ENCODE measurements around the gene CLDN5. TPM values are rescaled to one million over a fixed set of nuclear protein-coding genes. Genes with fewer than 3 reads are reported as not detected.

CLDN5 gene
- total RNA-seq, 5 donors from 2014 or later (not counting 1 experiment from before 2014, with no cell fraction given), result 0.36 to 0.98 (median 0.85) TPM; not detected in 1

DNA sequence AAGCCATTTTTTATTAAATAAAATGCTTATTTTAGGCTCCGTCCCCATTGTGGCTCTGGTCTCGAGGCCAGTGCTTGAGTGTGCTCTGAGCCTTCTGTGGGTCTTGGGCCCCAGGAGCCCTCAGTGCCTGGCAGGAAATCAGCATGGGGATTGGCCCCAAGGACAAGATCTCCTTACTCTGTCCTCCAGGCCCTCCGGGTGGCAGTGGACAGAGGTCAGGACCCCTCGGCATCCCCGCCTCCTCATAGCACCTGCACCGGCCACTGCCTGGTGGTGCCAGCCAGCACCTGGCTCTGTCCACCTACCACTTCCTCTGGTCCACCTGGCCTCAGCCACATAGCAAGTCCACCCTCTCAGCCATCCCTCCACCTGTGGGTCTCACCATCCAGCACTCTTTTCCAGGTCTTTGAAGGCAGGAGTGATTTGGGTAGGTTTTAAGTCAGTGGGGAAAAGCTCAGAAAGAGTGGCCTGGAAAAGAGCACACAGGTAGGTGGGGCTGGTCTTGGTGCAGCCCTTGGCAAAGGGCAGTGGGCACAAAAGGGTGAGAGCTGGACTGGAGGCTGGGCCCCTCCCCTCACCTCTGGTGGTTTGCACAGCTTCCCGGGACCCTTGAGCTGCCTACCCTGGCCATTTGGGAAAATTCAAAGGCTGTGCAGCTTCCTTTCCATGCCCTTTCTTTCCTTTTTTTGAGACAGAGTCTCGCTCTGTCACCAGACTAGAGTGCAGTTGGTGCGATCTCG is 3.5 kb downstream of the CLDN5 start:
- no peak overlapping the region for H3K27ac Mint-ChIP-seq
- H3K9me3 ChIP-seq, result no peaks in the 10 kb centered on the region
- DNase-seq (no peak), ATAC-seq (replicated peaks in 1 of 4) (no peak)
- H3K9me3 Mint-ChIP-seq, result no peaks in the 10 kb centered on the region
- 96% methylated on average over 10 of the region's 10 CpGs for WGBS (ENCODE audit: insufficient coverage)
- H3K36me3 ChIP-seq (ENCODE audit: control insufficient read depth in 2 of 2, extremely low read depth in 1 of 2, insufficient read depth in 1 of 2, low read length in 1 of 2), result no peaks in the 10 kb centered on the region
- ChIA-PET CTCF (no interaction called here), POLR2A (no interaction called here)
- H3K4me1 ChIP-seq (ENCODE audit: control insufficient read depth in 1 of 2, extremely low read depth in 1 of 2, insufficient read depth in 2 of 2, low read length in 2 of 2), result peaks cover 0 to 21% of the 10 kb centered on the region in 2 experiments
- H3K27me3 Mint-ChIP-seq, result peaks cover 7 to 21% of the 10 kb centered on the region in 2 donors
- H3K4me1 Mint-ChIP-seq, result peaks cover 5 to 15% (median 8%) of the 10 kb centered on the region in 3 donors
- no peaks in the 10 kb centered on the region for H3K36me3 Mint-ChIP-seq
- H3K27ac ChIP-seq (ENCODE audit: low read length), result no peak overlapping the region
- H3K4me3 Mint-ChIP-seq, result no peak overlapping the region
- H3K4me3 ChIP-seq (ENCODE audit: control insufficient read depth in 1 of 2, extremely low read depth in 1 of 2, low read length in 1 of 2), result no peak overlapping the region
- peaks cover 2 to 41% of the 10 kb centered on the region in 2 experiments for H3K27me3 ChIP-seq (replicated peaks in 1 of 2; ENCODE audit: control insufficient read depth in 2 of 2, extremely low read depth in 1 of 2, insufficient read depth in 2 of 2, low read length in 1 of 2)

DNA sequence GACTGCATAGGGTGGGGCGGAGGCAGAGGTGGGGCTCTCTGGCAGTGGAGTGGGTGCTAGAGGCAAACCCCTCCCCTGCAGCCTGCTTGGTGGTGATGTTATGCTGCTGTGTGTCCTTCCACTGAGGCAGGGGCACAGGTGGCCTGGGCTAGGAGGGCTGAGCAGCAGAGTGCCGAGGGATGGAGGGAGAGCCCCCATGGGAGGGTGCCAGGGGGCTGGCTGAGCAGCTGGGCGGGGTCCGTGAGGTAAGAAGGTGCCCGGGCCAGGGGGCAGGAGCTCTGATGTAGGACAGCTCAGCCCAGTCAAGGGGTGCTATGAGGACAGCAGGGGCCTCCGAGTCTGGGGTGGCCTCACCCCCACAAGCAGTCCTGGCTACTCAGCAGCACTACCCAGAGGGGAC is 4.2 kb downstream of the CLDN5 start:
- no peaks in the 10 kb centered on the region for H3K9me3 ChIP-seq
- no peak overlapping the region for H3K4me3 ChIP-seq (ENCODE audit: control insufficient read depth in 1 of 2, extremely low read depth in 1 of 2, low read length in 1 of 2)
- peaks cover 4 to 13% (median 7%) of the 10 kb centered on the region in 3 donors for H3K4me1 Mint-ChIP-seq
- H3K27me3 ChIP-seq (replicated peaks in 1 of 2; ENCODE audit: control insufficient read depth in 2 of 2, extremely low read depth in 1 of 2, insufficient read depth in 2 of 2, low read length in 1 of 2), result peaks cover 2 to 34% of the 10 kb centered on the region in 2 experiments
- ChIA-PET CTCF (no interaction called here), POLR2A (no interaction called here)
- no peak overlapping the region for H3K4me3 Mint-ChIP-seq
- WGBS (ENCODE audit: insufficient coverage), result 93% methylated on average over 4 of the region's 6 CpGs
- H3K4me1 ChIP-seq (ENCODE audit: control insufficient read depth in 1 of 2, extremely low read depth in 1 of 2, insufficient read depth in 2 of 2, low read length in 2 of 2), result peaks cover 0 to 23% of the 10 kb centered on the region in 2 experiments
- DNase-seq (no peak), ATAC-seq (replicated peaks in 1 of 4) (no peak)
- peaks cover 4 to 15% of the 10 kb centered on the region in 2 donors for H3K27me3 Mint-ChIP-seq
- H3K27ac ChIP-seq (ENCODE audit: low read length), result no peak overlapping the region
- no peaks in the 10 kb centered on the region for H3K9me3 Mint-ChIP-seq
- no peaks in the 10 kb centered on the region for H3K36me3 Mint-ChIP-seq
- no peaks in the 10 kb centered on the region for H3K36me3 ChIP-seq (ENCODE audit: control insufficient read depth in 2 of 2, extremely low read depth in 1 of 2, insufficient read depth in 1 of 2, low read length in 1 of 2)
- no peak overlapping the region for H3K27ac Mint-ChIP-seq

- H3K9me3 Mint-ChIP-seq, result no peaks in the 10 kb centered on the region
- H3K4me1 Mint-ChIP-seq, result peaks cover 5 to 8% (median 6%) of the 10 kb centered on the region in 3 donors
- Histone ChIP-seq H3K36me3 (ENCODE audit: control insufficient read depth in 2 of 2, extremely low read depth in 1 of 2, insufficient read depth in 1 of 2, low read length in 1 of 2) (no peaks in the 10 kb centered on the region), H3K9me3 (no peaks in the 10 kb centered on the region), H3K4me1 (ENCODE audit: control insufficient read depth in 1 of 2, extremely low read depth in 1 of 2, insufficient read depth in 2 of 2, low read length in 2 of 2) (peaks cover 0 to 20% of the 10 kb centered on the region in 2 experiments), H3K4me3 (ENCODE audit: control insufficient read depth in 1 of 2, extremely low read depth in 1 of 2, low read length in 1 of 2) (no peak overlapping the region), H3K27ac (ENCODE audit: low read length) (no peak overlapping the region), H3K27me3 (replicated peaks in 1 of 2; ENCODE audit: control insufficient read depth in 2 of 2, extremely low read depth in 1 of 2, insufficient read depth in 2 of 2, low read length in 1 of 2) (peaks cover 0 to 27% of the 10 kb centered on the region in 2 experiments)
- ATAC-seq (replicated peaks in 1 of 4), result no peak
- H3K36me3 Mint-ChIP-seq, result no peaks in the 10 kb centered on the region
- no peak overlapping the region for H3K27ac Mint-ChIP-seq
- H3K4me3 Mint-ChIP-seq, result no peak overlapping the region
- CTCF ChIA-PET, result no interaction called here
- DNase-seq, result no peak
- H3K27me3 Mint-ChIP-seq, result peaks cover 0 to 10% of the 10 kb centered on the region in 2 donors
- POLR2A ChIA-PET, result no interaction called here
- 96% methylated on average over 15 of the region's 17 CpGs for WGBS (ENCODE audit: insufficient coverage)
These were observed 4.9 kb downstream of the CLDN5 start for GRCh38 chr22:19519041-19519926.

GRCh38 chr22:19518635-19519034 is 5.6 kb downstream of the CLDN5 start:
- H3K4me3 ChIP-seq (ENCODE audit: control insufficient read depth in 1 of 2, extremely low read depth in 1 of 2, low read length in 1 of 2), result no peak overlapping the region
- H3K36me3 ChIP-seq (ENCODE audit: control insufficient read depth in 2 of 2, extremely low read depth in 1 of 2, insufficient read depth in 1 of 2, low read length in 1 of 2), result no peaks in the 10 kb centered on the region
- peaks cover 4 to 5% (median 4%) of the 10 kb centered on the region in 3 donors for H3K9me3 Mint-ChIP-seq
- no peak overlapping the region for H3K27ac ChIP-seq (ENCODE audit: low read length)
- POLR2A ChIA-PET, result no interaction called here
- no peaks in the 10 kb centered on the region for H3K9me3 ChIP-seq
- WGBS (ENCODE audit: insufficient coverage), result 100% methylated on average over 1 of the region's 10 CpGs
- H3K4me1 Mint-ChIP-seq, result peaks cover 5 to 8% (median 6%) of the 10 kb centered on the region in 3 donors
- no peak for ATAC-seq (replicated peaks in 1 of 4)
- no peak overlapping the region for H3K4me3 Mint-ChIP-seq
- H3K27ac Mint-ChIP-seq, result no peak overlapping the region
- peaks cover 0 to 8% of the 10 kb centered on the region in 2 donors for H3K27me3 Mint-ChIP-seq
- no peak for DNase-seq
- peaks cover 0 to 13% of the 10 kb centered on the region in 2 experiments for H3K4me1 ChIP-seq (ENCODE audit: control insufficient read depth in 1 of 2, extremely low read depth in 1 of 2, insufficient read depth in 2 of 2, low read length in 2 of 2)
- H3K36me3 Mint-ChIP-seq, result peaks cover 5% of the 10 kb centered on the region
- H3K27me3 ChIP-seq (replicated peaks in 1 of 2; ENCODE audit: control insufficient read depth in 2 of 2, extremely low read depth in 1 of 2, insufficient read depth in 2 of 2, low read length in 1 of 2), result peaks cover 0 to 20% of the 10 kb centered on the region in 2 experiments
- CTCF ChIA-PET, result no interaction called here

DNA sequence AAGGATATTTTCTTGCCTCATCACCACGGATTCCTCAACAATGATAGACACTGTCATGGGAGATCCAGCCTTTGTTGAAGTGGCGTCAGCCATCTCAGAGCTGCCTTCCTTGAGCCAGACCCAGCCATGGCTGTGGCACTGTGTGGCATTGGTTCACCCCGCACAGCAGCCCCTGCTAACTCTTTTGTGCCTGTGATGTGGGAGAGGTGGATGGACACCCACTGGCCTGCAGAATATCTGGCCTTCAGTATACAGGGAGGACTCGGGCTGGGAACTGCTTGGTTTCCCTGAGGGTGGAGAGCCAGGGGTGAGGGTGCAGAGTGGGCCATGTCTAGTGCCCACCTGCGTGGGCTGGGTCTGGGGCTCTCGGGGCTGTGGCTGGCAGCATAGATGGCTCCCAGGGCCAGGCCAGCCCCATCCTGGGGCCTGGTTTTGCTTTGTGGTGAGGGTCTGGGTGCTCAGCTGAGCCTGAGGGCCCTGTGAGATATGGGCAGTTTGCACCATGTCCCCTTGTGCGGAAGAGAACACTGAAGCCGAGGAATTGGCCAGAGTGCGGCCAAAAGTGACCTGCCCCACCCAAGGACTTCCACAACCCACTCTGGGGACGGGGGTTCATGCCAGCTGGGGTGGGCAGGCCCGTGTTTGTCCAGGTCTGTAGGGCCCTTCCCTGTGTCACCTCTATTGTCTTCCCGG is 6.1 kb downstream of the CLDN5 start:
- no peak overlapping the region for H3K27ac Mint-ChIP-seq
- Histone ChIP-seq H3K4me3 (ENCODE audit: control insufficient read depth in 1 of 2, extremely low read depth in 1 of 2, low read length in 1 of 2) (no peak overlapping the region), H3K4me1 (ENCODE audit: control insufficient read depth in 1 of 2, extremely low read depth in 1 of 2, insufficient read depth in 2 of 2, low read length in 2 of 2) (peaks cover 0 to 8% of the 10 kb centered on the region in 2 experiments), H3K27me3 (replicated peaks in 1 of 2; ENCODE audit: control insufficient read depth in 2 of 2, extremely low read depth in 1 of 2, insufficient read depth in 2 of 2, low read length in 1 of 2) (peaks cover 0 to 17% of the 10 kb centered on the region in 2 experiments), H3K36me3 (ENCODE audit: control insufficient read depth in 2 of 2, extremely low read depth in 1 of 2, insufficient read depth in 1 of 2, low read length in 1 of 2) (no peaks in the 10 kb centered on the region), H3K9me3 (no peaks in the 10 kb centered on the region), H3K27ac (ENCODE audit: low read length) (no peak overlapping the region)
- no peak for DNase-seq
- peaks cover 7 to 10% (median 9%) of the 10 kb centered on the region in 3 donors for H3K9me3 Mint-ChIP-seq
- WGBS (ENCODE audit: insufficient coverage), result 91% methylated on average over 6 of the region's 12 CpGs
- no peak for ATAC-seq (replicated peaks in 1 of 4)
- H3K36me3 Mint-ChIP-seq, result peaks cover 5% of the 10 kb centered on the region
- ChIA-PET CTCF (no interaction called here), POLR2A (no interaction called here)
- H3K4me3 Mint-ChIP-seq, result no peak overlapping the region
- peaks cover 0 to 5% of the 10 kb centered on the region in 2 donors for H3K27me3 Mint-ChIP-seq
- H3K4me1 Mint-ChIP-seq, result peaks cover 3 to 8% (median 3%) of the 10 kb centered on the region in 3 donors

DNA sequence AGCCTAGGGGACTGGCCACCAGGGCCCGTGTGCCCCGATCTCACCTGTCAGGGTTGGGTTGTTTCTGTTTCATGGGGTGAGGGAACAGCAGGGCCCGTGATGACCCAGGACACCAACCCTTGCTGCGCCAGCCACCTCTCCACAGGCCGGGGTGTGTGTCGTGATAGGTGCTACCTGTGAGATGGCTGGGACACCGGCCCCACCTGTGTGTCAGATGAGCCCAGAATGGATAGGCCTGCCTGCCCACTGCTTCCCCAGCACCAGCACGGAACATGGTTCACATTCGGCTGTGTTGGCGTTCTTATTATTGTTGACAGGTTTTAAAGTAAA is 7.1 kb downstream of the CLDN5 start:
- peaks cover 0 to 8% of the 10 kb centered on the region in 2 experiments for H3K27me3 ChIP-seq (replicated peaks in 1 of 2; ENCODE audit: control insufficient read depth in 2 of 2, extremely low read depth in 1 of 2, insufficient read depth in 2 of 2, low read length in 1 of 2)
- H3K4me3 ChIP-seq (ENCODE audit: control insufficient read depth in 1 of 2, extremely low read depth in 1 of 2, low read length in 1 of 2), result no peak overlapping the region
- DNase-seq (no peak), ATAC-seq (replicated peaks in 1 of 4) (no peak)
- H3K27ac Mint-ChIP-seq, result no peak overlapping the region
- peaks cover 7 to 10% (median 9%) of the 10 kb centered on the region in 3 donors for H3K9me3 Mint-ChIP-seq
- H3K36me3 ChIP-seq (ENCODE audit: control insufficient read depth in 2 of 2, extremely low read depth in 1 of 2, insufficient read depth in 1 of 2, low read length in 1 of 2), result no peaks in the 10 kb centered on the region
- 94% methylated on average over 5 of the region's 10 CpGs for WGBS (ENCODE audit: insufficient coverage)
- H3K4me1 Mint-ChIP-seq, result peaks cover 0 to 8% (median 0%) of the 10 kb centered on the region in 3 donors
- no peaks in the 10 kb centered on the region for H3K27me3 Mint-ChIP-seq
- H3K9me3 ChIP-seq, result no peaks in the 10 kb centered on the region
- H3K4me1 ChIP-seq (ENCODE audit: control insufficient read depth in 1 of 2, extremely low read depth in 1 of 2, insufficient read depth in 2 of 2, low read length in 2 of 2), result peaks cover 0 to 7% of the 10 kb centered on the region in 2 experiments
- no peak overlapping the region for H3K4me3 Mint-ChIP-seq
- POLR2A ChIA-PET, result interaction anchor here in 1 of 2 donors (0.5 kb wide), 1 partner anchor 23 kb away, joined by 3 read pairs; no protein-coding TSS in a partner anchor
- H3K27ac ChIP-seq (ENCODE audit: low read length), result no peak overlapping the region
- H3K36me3 Mint-ChIP-seq, result peaks cover 5% of the 10 kb centered on the region
- CTCF ChIA-PET, result no interaction called here
